ENCODE results near the gene PCDHB16.
"Not testable (repeated sequence)": the region's sequence is repeated elsewhere in the genome, so short reads cannot be mapped to it uniquely, and the experiment has no call there.

GRCh38 chr5:141214583-141214982, 32.4 kb downstream of the PCDHB16 start:
- not testable (repeated sequence) for TF ChIP-seq CTCF, POLR2A (IDR thresholded peaks at IDR 0.05)
